Thyroid gland (tissue), 4 donors: ENCODE data around the gene DMD.

Experiments used
- POLR2A ChIP-seq, 2 donors: fragments of 450-650 bp; IDR thresholded peaks; one replicate each; pipeline ENCODE4 v1.6.1; 2017; ENCODE audit warnings: antibody characterized with exemption in 2 of 2, mild to moderate bottlenecking in 2 of 2, moderate library complexity in 1 of 2
- TF ChIP-seq, protein P1 (sequence below), 6 experiments: fragments of 200-600 bp in 3 of 6; fragments of 450-650 bp in 3 of 6; sonication (generic) in 3 of 6; IDR thresholded peaks; one replicate each; pipeline ENCODE4 v1.5.1; 2016 to 2019; ENCODE audit warnings: antibody characterized with exemption in 6 of 6, mild to moderate bottlenecking in 2 of 6, inconsistent platforms in 1 of 6, moderate library complexity in 1 of 6

DNA sequence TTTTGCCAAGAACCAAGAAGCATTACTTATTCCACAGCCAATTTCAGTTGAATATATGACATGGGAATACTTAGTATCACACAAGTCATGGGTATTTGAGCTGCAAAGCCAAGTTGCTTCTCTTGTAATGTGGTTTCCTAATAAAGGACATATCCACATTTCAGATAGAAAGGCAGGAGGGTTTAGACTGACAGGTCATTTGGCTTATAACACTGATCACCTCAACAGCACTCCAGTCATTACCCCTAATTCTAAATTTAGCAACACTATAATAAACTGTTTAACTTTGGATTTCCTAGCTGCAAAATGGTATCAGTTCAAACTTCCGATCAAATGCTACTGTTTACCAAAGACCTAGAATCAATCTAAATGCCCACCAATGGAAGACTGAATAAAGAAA, 2025.5 kb downstream of the DMD start:
- TF ChIP-seq, protein P1, sequence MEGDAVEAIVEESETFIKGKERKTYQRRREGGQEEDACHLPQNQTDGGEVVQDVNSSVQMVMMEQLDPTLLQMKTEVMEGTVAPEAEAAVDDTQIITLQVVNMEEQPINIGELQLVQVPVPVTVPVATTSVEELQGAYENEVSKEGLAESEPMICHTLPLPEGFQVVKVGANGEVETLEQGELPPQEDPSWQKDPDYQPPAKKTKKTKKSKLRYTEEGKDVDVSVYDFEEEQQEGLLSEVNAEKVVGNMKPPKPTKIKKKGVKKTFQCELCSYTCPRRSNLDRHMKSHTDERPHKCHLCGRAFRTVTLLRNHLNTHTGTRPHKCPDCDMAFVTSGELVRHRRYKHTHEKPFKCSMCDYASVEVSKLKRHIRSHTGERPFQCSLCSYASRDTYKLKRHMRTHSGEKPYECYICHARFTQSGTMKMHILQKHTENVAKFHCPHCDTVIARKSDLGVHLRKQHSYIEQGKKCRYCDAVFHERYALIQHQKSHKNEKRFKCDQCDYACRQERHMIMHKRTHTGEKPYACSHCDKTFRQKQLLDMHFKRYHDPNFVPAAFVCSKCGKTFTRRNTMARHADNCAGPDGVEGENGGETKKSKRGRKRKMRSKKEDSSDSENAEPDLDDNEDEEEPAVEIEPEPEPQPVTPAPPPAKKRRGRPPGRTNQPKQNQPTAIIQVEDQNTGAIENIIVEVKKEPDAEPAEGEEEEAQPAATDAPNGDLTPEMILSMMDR (IDR thresholded peaks at IDR 0.05) = no peak
- no peak for TF ChIP-seq POLR2A (IDR thresholded peaks at IDR 0.05)
